Psoas muscle (tissue), 8 donors: Measurements from ENCODE around the gene WFDC10B. TPM values are rescaled to one million over a fixed set of nuclear protein-coding genes. Genes with fewer than 3 reads are reported as not detected.
"Not testable (repeated sequence)": the region's sequence is repeated elsewhere in the genome, so short reads cannot be mapped to it uniquely, and the experiment has no call there.

Experiments used
- ATAC-seq, 4 donors: fragments of 200-7000 bp; cut with Tn5 transposase; one replicate each; pipeline ENCODE4 v1.9.1; 2020; ENCODE audit warnings: moderate library complexity in 3 of 4, mild to moderate bottlenecking in 2 of 4
- DNase-seq, 2 donors: peaks; one replicate each; pipeline ENCODE4 v3.0.0-alpha.2; 2020
- H3K27ac ChIP-seq: fragments of 200-600 bp; one replicate; pipeline ENCODE4 v1.8.0; 2022
- H3K27me3 ChIP-seq, 3 donors: fragments of 200-600 bp in 1 of 3; one replicate each; pipeline versions ENCODE4 v1.6.1 to v1.8.0; 2013 to 2022; ENCODE audit warnings: low read length in 2 of 3, mild to moderate bottlenecking in 2 of 3, moderate library complexity in 1 of 3; ENCODE audit not compliant: insufficient read depth in 3 of 3
- H3K36me3 ChIP-seq, 2 donors: fragments of 200-600 bp in 1 of 2; one replicate each; pipeline versions ENCODE4 v1.6.1 to v1.8.0; 2013 to 2022; ENCODE audit warnings: low read depth in 1 of 2, mild to moderate bottlenecking in 1 of 2, moderate library complexity in 1 of 2; ENCODE audit not compliant: insufficient read depth in 1 of 2
- H3K4me1 ChIP-seq: fragments of 200-600 bp; one replicate; pipeline ENCODE4 v1.8.0; 2022
- H3K4me3 ChIP-seq: fragments of 200-600 bp; one replicate; pipeline ENCODE4 v1.8.0; 2022; ENCODE audit warnings: mild to moderate bottlenecking
- H3K9me3 ChIP-seq: fragments of 200-600 bp; one replicate; pipeline ENCODE4 v1.8.0; 2022
- CTCF ChIP-seq: fragments of 200-600 bp; IDR thresholded peaks from one replicate; pipeline ENCODE4 v1.8.0; 2022; ENCODE audit warnings: antibody characterized with exemption
- WGBS, 3 donors: extraction: QIAGEN DNeasy Blood & Tissue Kit; methylation state at CpG; one replicate each; pipeline versions ENCODE4 v1.1.6 to v1.1.7; 2013; 5-methylcytosine and 5-hydroxymethylcytosine counted together
- intact Hi-C, 2 donors: fragments of 100-400 bp; cut with DNase I; formaldehyde crosslinking; loops; one replicate each; pipeline versions ENCODE4 v1.11.0 to v1.14.2; 2022
- polyA plus RNA-seq, 3 donors: library from polyadenylated mRNA; stranded (reverse); fragments of 200-250 nt; gene quantifications; one replicate each; pipeline ENCODE4 v1.2.3, GENCODE V29; 2013
- total RNA-seq, 4 donors: library from RNA; stranded (reverse); fragmentation: NEBNext Ultra II Directional in 2 of 4; extraction: Animal tissue kit (Norgen Biotek cat#: 25700) in 2 of 4; gene quantifications; one replicate each; pipeline versions ENCODE4 v1.2.1 to v1.2.4, GENCODE V29; 2021 to 2023
- donor health status: healthy with polysubstance abuse.
- donor health status: DM: no; HTN: no; CAD: no; lungs with moderate emphysema.
- donor health status: Bipolar disorder and iron deficiency.
- donor health status: healthy.
- donor health status: DM: yes; HTN: yes; CAD: no.
- donor health status: DM: no; HTN: no; CAD: no.
- donor health status: DM: no; HTN: no; CAD: no.
- donor health status: DM: yes; HTN: yes; CAD: no.

WFDC10B gene
- total and polyA plus RNA-seq, 7 donors, result not detected

- Histone ChIP-seq H3K4me3 (no peak overlapping the region), H3K9me3 (no peaks in the 10 kb centered on the region), H3K36me3 (no peaks in the 10 kb centered on the region), H3K27me3 (peaks cover 0 to 1% (median 0%) of the 10 kb centered on the region in 3 donors), H3K4me1 (no peaks in the 10 kb centered on the region), H3K27ac (no peak overlapping the region)
- intact Hi-C loops, result no loop called here
- no peak for TF ChIP-seq CTCF
- ATAC-seq (no peak), DNase-seq (no peak)
- 57 to 61% (median 60%) methylated on average over 3 of the region's 3 CpGs for WGBS, 3 donors
Measured at GRCh38 chr20:45685896-45686295, 18.9 kb downstream of the WFDC10B start.

- Histone ChIP-seq H3K4me3 (no peak overlapping the region), H3K4me1 (no peaks in the 10 kb centered on the region), H3K9me3 (peaks cover 13% of the 10 kb centered on the region), H3K27ac (no peak overlapping the region), H3K27me3 (peaks cover 0 to 2% (median 0%) of the 10 kb centered on the region in 3 donors), H3K36me3 (no peaks in the 10 kb centered on the region)
- ATAC-seq, result no peak
- DNase-seq, result no peak
- intact Hi-C loops, result no loop called here
- TF ChIP-seq CTCF, result no peak
Measured at GRCh38 chr20:45679650-45680049, 25.2 kb downstream of the WFDC10B start.

GRCh38 chr20:45672765-45673164 lies 32.1 kb downstream of the WFDC10B start:
- Histone ChIP-seq H3K4me3 (no peak overlapping the region), H3K27ac (no peak overlapping the region), H3K9me3 (no peaks in the 10 kb centered on the region), H3K36me3 (no peaks in the 10 kb centered on the region), H3K4me1 (no peaks in the 10 kb centered on the region), H3K27me3 (no peaks in the 10 kb centered on the region)
- intact Hi-C loops, result no loop called here
- no peak for TF ChIP-seq CTCF
- ATAC-seq, result no peak
- DNase-seq, result no peak

GRCh38 chr20:45670139-45670538 lies 34.7 kb downstream of the WFDC10B start, which contains the start of gene WFDC11:
TSS of gene WFDC11 (minus strand) at chr20:45670239. CDS start at chr20:45650600, 19,639 bp downstream.
- no peak for TF ChIP-seq CTCF
- DNase-seq, result no peak
- no peak for ATAC-seq
- H3K4me3 ChIP-seq, result no peak within 1 kb of the TSS
- no peak within 1 kb of the TSS for H3K27ac ChIP-seq
- no peaks in the 10 kb centered on the region for H3K36me3 ChIP-seq
- no peaks in the 10 kb centered on the region for H3K9me3 ChIP-seq
- H3K4me1 ChIP-seq, result no peaks in the 10 kb centered on the region
- WGBS, 3 donors, result 71 to 88% (median 80%) methylated on average over 1 of the region's 1 CpG
- intact Hi-C loops, result no loop called here
- no peaks in the 10 kb centered on the region for H3K27me3 ChIP-seq

GRCh38 chr20:45657038-45657437 lies 47.8 kb downstream of the WFDC10B start:
- ATAC-seq, H3K4me1 ChIP-seq, H3K4me3 ChIP-seq, H3K9me3 ChIP-seq, H3K27ac ChIP-seq, DNase-seq, H3K36me3 ChIP-seq, H3K27me3 ChIP-seq, intact Hi-C loops: not testable (repeated sequence)
- 87 to 97% (median 92%) methylated on average over 1 to 3 of the region's 3 CpGs for WGBS, 3 donors

- H3K4me3 ChIP-seq, H3K4me1 ChIP-seq, DNase-seq, H3K9me3 ChIP-seq, intact Hi-C loops, H3K36me3 ChIP-seq, H3K27ac ChIP-seq, ATAC-seq, H3K27me3 ChIP-seq: not testable (repeated sequence)
- WGBS, 3 donors, result 79 to 86% (median 82%) methylated on average over 7 of the region's 7 CpGs
Measured at GRCh38 chr20:45651726-45652125, 53.1 kb downstream of the WFDC10B start.
